NB4 (cell line): ENCODE results near the gene C1QTNF12.

ENCODE experiments used
- POLR2A ChIP-seq: IDR thresholded peaks from 2 replicates; pipeline ENCODE4 v1.6.1; 2011; ENCODE audit warnings: mild to moderate bottlenecking; ENCODE audit not compliant: insufficient read length; ENCODE audit errors: extremely low read depth
- TF ChIP-seq, protein P1 (sequence below): IDR thresholded peaks from one replicate; pipeline ENCODE4 v1.5.1; 2012; ENCODE audit warnings: low read depth, low read length

DNA sequence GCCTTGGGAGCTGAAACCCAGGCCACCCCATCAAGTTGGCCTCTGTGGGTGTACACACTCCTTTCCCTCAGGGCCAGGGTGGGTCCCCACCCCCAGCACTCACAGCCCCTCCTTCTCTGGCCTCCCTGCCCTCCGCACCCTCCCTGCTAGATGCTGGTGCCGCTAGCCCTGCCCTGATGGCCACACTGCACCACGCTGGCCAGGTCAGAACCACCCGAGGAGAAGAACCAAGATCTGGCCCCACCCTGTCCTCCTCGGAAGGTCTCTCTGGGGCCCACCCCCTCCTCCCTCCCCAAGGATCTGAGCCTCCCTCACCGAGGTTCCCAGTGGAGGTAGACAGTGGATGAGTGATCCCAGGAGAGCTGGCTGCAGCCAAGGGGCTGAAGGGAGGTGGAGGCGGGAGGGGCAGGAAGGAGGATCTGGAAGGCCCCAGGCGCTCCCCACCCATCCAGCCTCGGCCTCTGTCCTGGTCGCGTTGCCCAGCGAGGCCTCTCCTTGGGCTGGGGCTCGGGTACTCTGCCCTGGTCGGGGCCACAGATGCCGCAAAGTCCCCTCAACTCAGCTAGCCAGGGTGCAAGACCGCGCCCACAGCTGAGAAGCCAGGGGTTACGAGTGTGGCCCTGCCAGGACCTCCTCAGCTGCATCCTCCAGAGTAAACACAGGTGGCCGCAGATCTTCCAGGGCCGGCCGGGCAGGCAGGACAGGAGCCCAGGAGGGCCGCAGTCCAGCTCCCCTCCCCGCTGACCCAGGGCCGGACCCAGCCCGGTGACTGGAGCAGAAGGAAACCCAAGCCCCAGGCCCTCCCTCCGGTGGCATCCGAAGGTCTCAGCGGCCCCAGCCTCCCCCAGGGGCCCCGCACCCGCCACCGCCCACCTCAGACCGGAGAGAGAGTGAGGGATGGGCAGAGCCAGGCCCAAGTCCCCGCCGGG lies 9.3 kb downstream of the C1QTNF12 start:
- TF ChIP-seq, protein P1, sequence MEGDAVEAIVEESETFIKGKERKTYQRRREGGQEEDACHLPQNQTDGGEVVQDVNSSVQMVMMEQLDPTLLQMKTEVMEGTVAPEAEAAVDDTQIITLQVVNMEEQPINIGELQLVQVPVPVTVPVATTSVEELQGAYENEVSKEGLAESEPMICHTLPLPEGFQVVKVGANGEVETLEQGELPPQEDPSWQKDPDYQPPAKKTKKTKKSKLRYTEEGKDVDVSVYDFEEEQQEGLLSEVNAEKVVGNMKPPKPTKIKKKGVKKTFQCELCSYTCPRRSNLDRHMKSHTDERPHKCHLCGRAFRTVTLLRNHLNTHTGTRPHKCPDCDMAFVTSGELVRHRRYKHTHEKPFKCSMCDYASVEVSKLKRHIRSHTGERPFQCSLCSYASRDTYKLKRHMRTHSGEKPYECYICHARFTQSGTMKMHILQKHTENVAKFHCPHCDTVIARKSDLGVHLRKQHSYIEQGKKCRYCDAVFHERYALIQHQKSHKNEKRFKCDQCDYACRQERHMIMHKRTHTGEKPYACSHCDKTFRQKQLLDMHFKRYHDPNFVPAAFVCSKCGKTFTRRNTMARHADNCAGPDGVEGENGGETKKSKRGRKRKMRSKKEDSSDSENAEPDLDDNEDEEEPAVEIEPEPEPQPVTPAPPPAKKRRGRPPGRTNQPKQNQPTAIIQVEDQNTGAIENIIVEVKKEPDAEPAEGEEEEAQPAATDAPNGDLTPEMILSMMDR: no peak
- no peak for TF ChIP-seq POLR2A
